GM19099 (cell line): ENCODE results near the gene GJC2.
A peak's percentile ranks its signal among the peaks of the same experiment; 100 is the strongest.

Experiments
- POLR2A ChIP-seq: IDR thresholded peaks from 3 replicates; pipeline ENCODE4 v1.6.1; 2011; ENCODE audit warnings: low read depth; ENCODE audit not compliant: insufficient read length; ENCODE audit errors: extremely low read depth

The GJC2 gene

DNA sequence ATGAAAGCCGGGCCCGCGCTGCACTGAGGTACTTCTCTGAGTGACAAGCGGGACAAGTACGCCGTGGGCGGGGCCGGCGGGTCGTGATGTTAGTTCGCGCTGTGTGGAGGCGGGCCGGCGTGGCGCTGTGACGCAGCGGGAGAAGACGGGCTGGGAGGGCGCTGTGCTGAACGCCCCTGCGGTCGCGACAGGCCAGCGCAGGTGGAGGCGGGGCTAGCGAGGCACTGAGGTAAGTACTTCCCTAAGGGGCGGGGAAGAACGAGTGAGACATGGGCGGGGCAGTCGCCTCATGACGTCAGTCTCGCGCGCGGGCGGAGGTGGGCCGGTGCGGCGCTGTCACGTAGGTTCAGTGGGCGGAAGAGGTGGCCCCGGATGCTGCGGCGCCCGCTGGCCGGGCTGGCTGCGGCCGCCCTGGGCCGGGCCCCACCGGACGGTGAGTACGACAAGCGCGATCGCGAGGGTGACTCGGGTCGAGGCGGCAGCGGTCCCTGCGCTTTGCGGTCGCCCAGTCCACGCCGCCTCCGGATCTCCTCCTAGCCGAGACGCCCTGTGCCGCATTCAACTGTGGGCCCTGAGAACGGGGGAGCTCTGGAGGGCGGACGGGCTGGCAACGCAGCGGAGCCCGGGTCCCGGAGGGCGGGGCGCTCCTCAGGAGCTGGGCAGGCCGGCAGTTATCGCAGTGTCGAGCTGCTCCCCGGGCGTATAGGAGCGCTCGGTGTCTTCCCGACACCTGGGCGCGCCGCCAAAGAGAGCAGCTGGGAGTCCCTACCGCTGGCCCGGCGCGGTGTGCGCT, 9.6 kb upstream of the GJC2 start, which contains the start of gene GUK1:
GUK1 (plus strand) TSS at position 349 of the 793 bp plus-strand sequence; CDS start at position 373, 24 bp downstream.
- peak; percentile 94 for TF ChIP-seq POLR2A

DNA sequence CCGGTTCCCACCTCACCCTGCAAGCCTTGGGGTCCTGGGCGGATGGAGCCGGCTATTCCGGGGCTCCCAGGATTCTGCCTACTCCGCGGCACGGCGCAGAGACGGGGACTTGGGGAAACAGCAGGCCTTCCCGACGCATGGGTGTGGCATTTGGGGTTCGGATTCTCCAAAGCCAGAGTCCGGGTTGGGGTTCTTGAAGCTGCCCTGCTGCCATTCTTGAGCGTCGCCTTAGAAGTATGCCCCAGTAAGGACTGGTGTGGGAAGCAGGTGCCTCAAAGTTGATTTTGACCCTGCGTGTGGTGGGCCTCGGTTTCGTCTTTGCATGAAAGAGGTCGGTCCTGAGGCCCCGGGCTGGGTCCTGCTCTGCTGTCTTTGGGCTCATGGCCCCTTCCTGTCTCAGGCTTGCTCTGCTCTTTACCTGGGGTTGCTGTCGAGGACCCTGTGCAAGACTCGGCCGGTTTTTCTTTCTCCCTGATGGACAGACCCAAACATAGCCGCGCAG, 9.0 kb upstream of the GJC2 start:
- no peak for TF ChIP-seq POLR2A

DNA sequence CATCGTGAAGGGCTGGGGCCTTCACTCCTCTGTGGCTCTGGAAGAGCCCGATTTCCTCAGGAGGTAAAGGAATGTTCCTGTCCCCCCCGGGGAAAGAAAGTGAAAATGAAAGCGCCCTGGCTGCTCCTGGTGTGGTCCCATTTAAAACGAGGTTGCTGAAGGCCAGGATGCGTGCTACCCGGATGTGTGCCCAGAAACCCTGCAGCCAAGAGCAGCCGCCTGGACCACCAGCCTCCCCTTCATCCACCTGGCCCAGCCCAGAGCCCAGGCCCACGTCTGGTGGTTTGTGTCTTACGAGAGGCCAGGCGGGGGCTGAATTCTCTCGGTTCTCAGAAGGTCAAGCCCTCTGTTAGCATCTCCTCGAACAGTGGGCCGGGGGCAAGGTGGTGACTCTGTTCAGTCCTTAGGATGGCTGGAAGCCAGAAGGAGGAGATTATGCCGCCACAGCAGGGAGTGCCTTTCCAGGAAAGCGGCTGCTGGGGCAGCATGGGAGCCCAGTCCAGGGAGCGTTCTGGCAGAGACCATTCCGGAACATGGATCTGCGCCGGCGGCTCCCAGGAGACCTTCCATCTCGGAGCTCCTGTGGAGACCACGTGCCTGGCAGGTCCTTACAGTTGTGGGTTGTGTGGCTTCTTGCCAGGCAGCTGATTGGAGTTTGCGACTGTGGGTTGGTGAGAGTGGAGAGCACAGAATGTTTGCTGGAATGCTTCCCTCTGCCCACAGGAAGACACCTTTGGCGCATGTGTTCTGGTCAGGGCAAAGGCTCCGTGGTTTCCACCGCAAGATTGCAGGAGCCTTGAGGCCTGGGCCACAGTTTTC, 8.3 kb upstream of the GJC2 start:
- no peak for TF ChIP-seq POLR2A

DNA sequence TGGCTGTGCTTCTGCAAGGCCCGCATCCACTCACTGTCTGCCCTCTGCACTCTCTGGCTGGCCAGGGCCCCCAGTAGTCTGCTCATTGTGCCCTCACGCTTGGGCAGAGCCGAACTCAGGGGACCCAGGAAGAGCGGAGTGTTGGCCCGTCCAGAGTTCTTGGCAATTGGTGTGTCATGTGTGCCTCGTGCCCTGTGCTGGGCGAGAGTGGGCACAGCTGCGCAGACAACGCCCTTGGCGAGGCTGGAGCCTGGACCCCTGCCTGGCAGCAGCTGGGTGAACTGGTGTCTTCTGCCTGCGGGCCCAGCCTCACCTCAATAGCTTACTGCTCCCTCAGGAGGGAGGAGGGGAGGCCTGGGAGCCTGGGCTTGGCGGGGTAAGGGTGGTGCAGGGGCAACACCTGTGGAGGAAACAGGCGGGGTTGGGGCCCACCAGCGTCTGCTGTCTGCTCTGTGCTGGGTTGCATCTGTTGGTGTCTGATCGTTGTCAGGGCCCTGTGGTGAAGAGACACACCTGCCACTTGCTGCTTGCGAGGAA, 7.5 kb upstream of the GJC2 start:
- TF ChIP-seq POLR2A = no peak

DNA sequence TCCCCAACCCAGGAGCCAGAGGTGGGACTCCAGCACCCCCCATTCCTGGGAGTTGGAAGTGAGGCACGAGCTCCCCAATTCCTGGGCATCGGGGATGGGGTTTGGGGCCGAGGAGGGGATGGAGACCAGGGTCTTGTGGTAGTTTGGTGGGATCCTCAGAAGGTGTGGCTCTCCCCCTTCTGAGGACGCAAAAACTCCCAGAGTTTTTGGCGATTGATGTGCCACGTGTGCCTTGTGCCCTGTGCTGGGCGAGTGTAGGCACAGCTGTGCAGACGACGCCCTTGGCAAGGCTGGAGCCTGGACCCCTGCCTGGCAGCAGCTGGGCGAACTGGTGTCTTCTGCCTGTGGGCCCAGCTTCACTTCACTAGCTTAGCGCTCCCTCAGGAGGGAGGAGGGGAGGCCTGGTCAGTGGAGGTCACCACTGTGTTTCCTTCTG, 7.0 kb upstream of the GJC2 start:
- no peak for TF ChIP-seq POLR2A

DNA sequence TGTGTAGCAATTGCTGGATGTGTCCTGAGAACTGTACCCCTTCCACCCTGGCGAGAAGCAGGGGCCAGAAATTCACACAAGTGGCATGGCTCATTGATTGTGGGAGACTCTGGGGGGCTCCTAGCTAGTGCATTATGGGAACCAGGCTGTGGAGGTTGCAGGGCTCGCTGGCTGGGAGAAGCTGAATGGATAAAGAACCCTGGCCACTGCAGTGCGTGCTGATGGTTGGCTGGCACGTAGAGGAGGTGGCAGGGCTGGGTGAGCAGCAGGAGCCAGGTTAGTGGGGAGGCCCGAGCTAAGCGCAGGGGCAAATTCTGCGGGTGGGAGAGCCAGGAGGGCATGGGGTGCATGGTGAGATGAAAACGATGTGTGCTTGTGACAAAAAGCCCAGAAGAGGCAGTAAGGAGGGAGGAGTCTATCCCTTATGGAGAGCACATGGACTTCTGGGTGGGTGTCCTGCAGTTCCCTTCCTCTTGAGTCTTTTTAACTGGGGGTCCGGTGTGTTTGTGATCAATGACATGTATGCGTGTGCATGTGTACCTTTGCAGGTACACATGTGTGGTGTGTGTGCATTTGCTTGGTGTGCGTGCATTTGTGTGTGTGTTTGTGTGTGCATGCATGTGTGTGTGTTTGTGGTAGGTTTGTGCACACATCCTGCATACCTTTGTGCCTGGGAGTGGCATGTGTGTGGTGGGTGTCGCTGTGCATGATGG, 6.1 kb upstream of the GJC2 start:
- TF ChIP-seq POLR2A = no peak

DNA sequence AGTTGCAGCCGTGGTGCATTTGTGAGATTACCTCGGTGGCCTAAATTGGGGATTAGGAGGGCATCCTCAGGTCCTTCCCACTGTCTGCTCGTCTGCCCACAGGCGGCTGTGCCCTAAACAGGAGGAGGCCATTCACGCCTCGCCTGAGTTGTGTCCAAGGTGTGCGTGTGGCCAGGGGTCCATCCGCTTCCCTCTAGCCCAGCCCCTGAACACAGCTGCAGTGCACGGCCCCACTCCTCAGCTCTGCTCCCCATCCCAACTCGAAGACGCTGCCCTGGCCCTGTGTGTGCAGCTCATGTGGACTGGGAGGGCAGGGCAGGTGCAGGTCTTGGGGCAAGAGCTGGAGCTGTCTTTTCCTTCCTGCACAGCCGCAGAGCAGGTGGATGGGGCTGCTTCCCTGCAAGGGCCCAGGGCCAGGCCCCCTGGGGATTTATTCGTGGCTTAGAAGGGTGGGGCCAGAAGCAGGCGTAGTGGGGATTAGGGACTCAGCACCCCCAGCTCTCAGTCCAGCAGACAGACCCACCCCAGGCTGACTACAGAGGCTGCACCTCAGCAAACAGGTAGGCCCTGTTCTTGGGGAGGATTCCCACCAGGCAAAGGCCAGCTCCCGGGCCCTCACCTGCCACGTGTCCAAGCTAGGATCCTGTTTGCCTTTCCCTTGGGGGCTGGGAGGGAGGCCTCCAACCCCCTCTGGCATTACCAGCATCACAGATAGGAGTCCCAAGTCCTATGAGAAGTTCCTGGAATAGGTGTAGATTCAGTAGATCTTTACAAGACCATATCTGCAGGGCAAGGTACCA, 5.3 kb upstream of the GJC2 start:
- no peak for TF ChIP-seq POLR2A

DNA sequence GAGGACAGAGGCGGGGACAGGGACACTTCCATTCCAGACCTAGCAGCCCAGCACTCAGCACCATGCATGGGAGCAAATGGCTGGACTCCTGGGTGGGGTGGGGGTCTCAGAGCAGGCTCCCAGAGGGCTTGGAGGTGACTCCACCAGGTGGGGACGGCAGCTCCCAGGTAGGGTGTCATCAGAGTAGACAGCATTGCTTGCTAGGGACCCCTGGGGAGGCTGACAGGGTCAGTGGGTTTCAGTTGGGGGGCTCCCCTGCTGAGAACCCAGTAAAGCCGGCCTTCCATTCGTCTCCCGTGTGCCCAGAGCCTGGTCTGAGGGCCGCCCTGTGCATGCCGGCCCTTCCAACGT, 4.8 kb upstream of the GJC2 start:
- TF ChIP-seq POLR2A = no peak

DNA sequence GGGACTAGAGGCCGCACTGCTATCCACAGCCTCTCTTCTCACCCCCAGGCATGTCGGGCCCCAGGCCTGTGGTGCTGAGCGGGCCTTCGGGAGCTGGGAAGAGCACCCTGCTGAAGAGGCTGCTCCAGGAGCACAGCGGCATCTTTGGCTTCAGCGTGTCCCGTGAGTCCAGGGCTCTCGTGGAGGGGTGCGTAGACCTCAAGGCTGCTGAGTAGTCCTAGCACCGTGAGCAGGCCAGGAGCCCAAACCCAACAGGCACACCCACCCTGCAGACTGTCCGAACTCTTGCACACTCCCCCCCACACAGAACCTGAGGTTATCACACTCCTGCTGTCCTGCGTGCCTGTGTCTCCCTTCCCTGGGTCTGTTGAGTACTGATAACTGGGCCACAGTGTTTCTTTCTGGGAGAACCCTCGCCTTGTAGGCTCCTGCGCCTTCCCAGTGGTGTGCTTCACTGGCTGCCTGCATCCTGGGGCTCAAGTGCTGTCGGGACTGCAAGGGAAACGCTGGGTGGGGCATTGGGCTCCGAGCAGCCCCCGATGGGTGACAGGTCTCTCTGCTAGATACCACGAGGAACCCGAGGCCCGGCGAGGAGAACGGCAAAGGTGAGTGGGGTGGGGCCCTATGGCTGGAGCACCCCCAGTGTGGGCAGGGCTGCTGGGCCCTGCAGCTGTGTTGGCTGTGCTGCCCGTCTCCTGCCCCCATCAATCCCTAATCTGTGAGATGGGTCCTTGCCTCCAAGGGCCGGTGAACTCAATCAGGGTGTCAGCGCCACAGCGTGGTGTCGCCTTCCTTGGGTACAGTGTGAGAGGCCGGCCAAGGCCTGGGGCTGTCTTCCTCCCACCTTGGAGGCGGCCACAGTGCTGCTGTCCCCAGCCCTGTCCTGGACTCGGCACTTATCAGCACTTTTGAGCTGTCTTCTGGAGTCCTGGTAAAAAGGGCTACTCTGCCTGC, 4.0 kb upstream of the GJC2 start:
- no peak for TF ChIP-seq POLR2A

DNA sequence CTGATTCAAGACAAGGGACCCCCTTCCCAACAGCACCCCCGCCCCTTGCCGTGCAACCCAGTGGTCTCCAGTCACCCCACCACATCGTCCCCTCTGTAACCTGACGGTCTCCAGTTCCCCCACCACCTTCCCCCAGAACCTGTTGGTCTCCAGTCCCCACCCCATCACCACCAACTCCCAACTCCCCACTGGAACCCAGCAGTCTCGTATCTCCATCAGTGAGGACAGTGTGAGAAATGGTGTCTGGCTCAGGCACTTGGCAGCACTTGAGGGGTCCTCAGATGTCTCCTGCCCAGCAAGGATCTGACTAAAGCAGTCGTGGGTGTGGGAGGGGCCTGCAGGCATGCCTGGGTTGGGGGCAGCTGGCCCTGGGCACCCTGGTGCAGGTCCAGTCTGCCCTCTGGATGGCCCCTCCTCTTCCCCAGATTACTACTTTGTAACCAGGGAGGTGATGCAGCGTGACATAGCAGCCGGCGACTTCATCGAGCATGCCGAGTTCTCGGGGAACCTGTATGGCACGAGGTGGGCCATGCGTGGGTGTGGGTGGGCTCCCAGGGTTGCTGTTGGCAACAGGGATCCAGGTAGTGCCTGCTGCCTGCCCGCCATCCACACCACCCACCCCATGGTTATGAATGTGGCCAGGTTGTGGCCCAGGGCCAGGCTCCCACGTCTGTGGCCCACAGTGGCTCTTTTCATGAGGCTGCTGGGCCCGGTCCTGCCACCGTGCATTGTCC, 3.1 kb upstream of the GJC2 start:
- no peak for TF ChIP-seq POLR2A

DNA sequence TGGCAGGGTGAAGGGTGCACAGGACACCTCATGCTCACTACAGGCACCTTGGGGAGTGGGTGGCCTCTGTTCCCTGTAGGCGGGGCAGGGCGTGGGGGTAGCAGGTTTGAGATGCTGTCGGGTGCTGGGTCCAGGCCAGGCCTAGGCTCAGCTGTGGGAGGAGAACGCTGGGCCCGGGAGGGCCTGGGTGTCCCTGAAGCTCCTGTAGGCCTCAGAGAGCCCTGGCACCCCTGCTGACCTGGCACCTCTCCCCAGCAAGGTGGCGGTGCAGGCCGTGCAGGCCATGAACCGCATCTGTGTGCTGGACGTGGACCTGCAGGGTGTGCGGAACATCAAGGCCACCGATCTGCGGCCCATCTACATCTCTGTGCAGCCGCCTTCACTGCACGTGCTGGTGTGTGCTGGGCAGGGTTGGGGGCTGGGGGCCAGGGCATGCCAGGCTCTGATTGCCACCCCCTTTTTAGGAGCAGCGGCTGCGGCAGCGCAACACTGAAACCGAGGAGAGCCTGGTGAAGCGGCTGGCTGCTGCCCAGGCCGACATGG, 2.5 kb upstream of the GJC2 start:
- TF ChIP-seq POLR2A = no peak

DNA sequence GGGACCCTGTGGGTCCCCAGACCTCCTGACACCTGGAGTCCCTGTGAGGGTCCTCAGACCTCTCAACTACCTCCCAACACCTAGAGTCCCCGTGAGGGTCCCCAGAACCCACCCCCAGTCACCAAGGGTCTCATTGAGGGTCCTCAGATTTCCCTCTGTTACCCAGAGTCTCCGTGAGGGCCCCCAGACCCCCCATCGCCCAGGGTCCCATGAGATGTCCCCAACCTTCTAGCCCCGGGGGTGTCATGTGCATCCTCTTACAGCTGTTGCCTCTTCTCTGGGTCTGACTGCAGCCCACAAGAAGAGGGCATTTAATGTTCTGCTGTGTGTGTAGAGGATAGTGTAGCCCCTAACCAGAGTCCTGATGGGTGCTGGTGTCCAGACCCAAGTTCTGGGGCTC, 2.0 kb upstream of the GJC2 start:
- no peak for TF ChIP-seq POLR2A

DNA sequence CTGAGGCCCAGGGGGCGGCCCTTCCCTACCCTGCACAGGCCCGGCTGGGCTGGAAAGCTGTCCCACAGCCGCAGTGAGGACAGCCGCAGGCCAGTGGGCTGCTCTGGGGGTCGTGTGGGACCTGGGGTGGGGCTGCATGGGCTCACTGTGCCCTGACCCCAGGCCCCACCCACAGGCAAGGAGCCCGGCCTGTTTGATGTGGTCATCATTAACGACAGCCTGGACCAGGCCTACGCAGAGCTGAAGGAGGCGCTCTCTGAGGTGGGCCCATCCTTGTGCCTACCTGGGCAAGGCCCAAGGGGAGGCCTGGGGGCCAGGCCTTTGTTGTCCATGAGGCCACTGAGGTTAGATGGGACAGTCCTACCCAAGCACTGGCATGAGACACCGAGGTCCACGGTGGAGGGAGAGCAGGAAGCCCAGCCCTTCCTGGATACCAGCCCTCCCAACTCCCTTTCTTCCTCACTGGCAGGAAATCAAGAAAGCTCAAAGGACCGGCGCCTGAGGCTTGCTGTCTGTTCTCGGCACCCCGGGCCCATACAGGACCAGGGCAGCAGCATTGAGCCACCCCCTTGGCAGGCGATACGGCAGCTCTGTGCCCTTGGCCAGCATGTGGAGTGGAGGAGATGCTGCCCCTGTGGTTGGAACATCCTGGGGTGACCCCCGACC, 1.4 kb upstream of the GJC2 start:
- TF ChIP-seq POLR2A = no peak
